HCT116 (cell line): ENCODE data around the gene MACROD1. TPM values are rescaled to one million over a fixed set of nuclear protein-coding genes. Genes with fewer than 3 reads are reported as not detected.

Experiments used
- ATAC-seq: fragments of 200-7000 bp; cut with Tn5 transposase; 2 replicates; pipeline ENCODE4 v1.9.1; 2020; ENCODE audit warnings: mild to moderate bottlenecking, moderate library complexity
- BruUV-seq: library from RNA; stranded (reverse); fragments of 400-500 nt; replicated peaks from 2 replicates; lab custom pipeline; 2021; lab: Mats Ljungman, UMichigan
- CTCF ChIA-PET: fragments of 300-600 bp; sonication (Branson Sonifier 250); formaldehyde crosslinking; loops from one replicate; lab custom pipeline; 2021; ENCODE audit warnings: antibody characterized with exemption; lab: Charles Lee
- POLR2A ChIA-PET: fragments of 300-600, 350-600 bp; sonication (Branson Sonifier 250); formaldehyde crosslinking; loops from one replicate; lab custom pipeline; 2021; ENCODE audit warnings: antibody characterized with exemption; lab: Charles Lee
- RAD21 ChIA-PET, 2 experiments: fragments of 300-600 bp; sonication (Branson Sonifier 250); formaldehyde crosslinking; loops; one replicate each; lab custom pipeline; 2023; ENCODE audit warnings: low total read pairs in 2 of 2; ENCODE audit not compliant: uncharacterized antibody in 2 of 2, unreplicated experiment in 2 of 2, low non-redundant PET in 1 of 2; lab: Charles Lee
- DNase-seq: peaks from one replicate; pipeline ENCODE4 v3.0.0-alpha.2; 2010; ENCODE audit warnings: low read depth, low spot score
- H2AFZ ChIP-seq: fragments of 200-600 bp; shearing (Covaris generic), sonication (generic); 2 replicates; pipeline ENCODE4 v1.6.1; 2017; ENCODE audit warnings: low read depth, mixed run types, mixed read lengths, antibody characterized with exemption, low read length; ENCODE audit not compliant: poor library complexity, severe bottlenecking
- H3K27ac ChIP-seq: 2 replicates; pipeline ENCODE4 v1.5.1; 2012; ENCODE audit warnings: low read depth, low read length
- H3K27me3 ChIP-seq: fragments of 200-600 bp; sonication (generic); 2 replicates; pipeline ENCODE4 v1.6.1; 2016; ENCODE audit warnings: mixed run types, low read length, mixed read lengths; ENCODE audit not compliant: insufficient read depth
- H3K36me3 ChIP-seq, 2 experiments: fragments of 200-500 bp in 1 of 2; fragments of 200-600 bp in 1 of 2; sonication (Bioruptor generic) in 1 of 2; sonication (generic) in 1 of 2; 2 replicates each; pipeline versions ENCODE4 v1.5.1 to v1.6.1; 2014 to 2016; ENCODE audit warnings: low read length in 2 of 2, inconsistent platforms in 1 of 2, mixed read lengths in 1 of 2, mixed run types in 1 of 2; ENCODE audit not compliant: insufficient read depth in 2 of 2, control insufficient read depth in 1 of 2
- H3K4me1 ChIP-seq, 2 experiments: fragments of 200-600 bp in 1 of 2; sonication (generic) in 1 of 2; 2 replicates each; pipeline versions ENCODE4 v1.5.1 to v1.6.1; 2012 to 2017; ENCODE audit warnings: low read length in 2 of 2, inconsistent platforms in 1 of 2, mild to moderate bottlenecking in 1 of 2, mixed read lengths in 1 of 2, mixed run types in 1 of 2, moderate library complexity in 1 of 2; ENCODE audit not compliant: insufficient read depth in 2 of 2, control insufficient read depth in 1 of 2
- H3K4me2 ChIP-seq: fragments of 200-600 bp; sonication (generic); 2 replicates; pipeline ENCODE4 v1.6.1; 2017; ENCODE audit warnings: mixed run types, low read length, mixed read lengths
- H3K4me3 ChIP-seq, 2 experiments: fragments of 200-600 bp in 1 of 2; sonication (generic) in 1 of 2; replicated peaks in 1 of 2; 2 replicates each; pipeline ENCODE4 v1.5.1; 2011 to 2016; ENCODE audit warnings: low read length in 2 of 2, control low read depth in 1 of 2, low read depth in 1 of 2, mild to moderate bottlenecking in 1 of 2, mixed read lengths in 1 of 2, mixed run types in 1 of 2
- H3K79me2 ChIP-seq: fragments of 200-600 bp; sonication (generic); 2 replicates; pipeline ENCODE4 v1.6.1; 2017; ENCODE audit warnings: mild to moderate bottlenecking, mixed run types, low read length, moderate library complexity, mixed read lengths; ENCODE audit not compliant: insufficient read depth
- H3K9ac ChIP-seq: fragments of 200-600 bp; sonication (generic); 2 replicates; pipeline ENCODE4 v1.6.1; 2016; ENCODE audit warnings: low read length, mixed read lengths
- H3K9me2 ChIP-seq: fragments of 200-600 bp; sonication (generic), shearing (Covaris generic); 2 replicates; pipeline ENCODE4 v1.6.1; 2017; ENCODE audit warnings: mixed run types, mild to moderate bottlenecking, moderate library complexity; ENCODE audit not compliant: insufficient read depth
- H3K9me3 ChIP-seq, 2 experiments: fragments of 200-500 bp in 1 of 2; fragments of 200-600 bp in 1 of 2; sonication (Bioruptor generic) in 1 of 2; sonication (generic) in 1 of 2; 2 replicates each; pipeline ENCODE4 v1.6.1; 2014 to 2017; ENCODE audit warnings: low read length in 2 of 2, mixed read lengths in 2 of 2, inconsistent platforms in 1 of 2, low read depth in 1 of 2, mild to moderate bottlenecking in 1 of 2, mixed run types in 1 of 2, moderate library complexity in 1 of 2; ENCODE audit not compliant: control insufficient read depth in 1 of 2, insufficient read depth in 1 of 2
- H4K20me1 ChIP-seq: fragments of 200-600 bp; sonication (generic), shearing (Covaris generic); 2 replicates; pipeline ENCODE4 v1.6.1; 2017; ENCODE audit warnings: mixed run types, mild to moderate bottlenecking, moderate library complexity; ENCODE audit not compliant: insufficient read depth
- CEBPB ChIP-seq: IDR thresholded peaks from 2 replicates; pipeline ENCODE4 v1.6.1; 2012; ENCODE audit warnings: low read depth
- ELF1 ChIP-seq: IDR thresholded peaks from 2 replicates; pipeline ENCODE4 v1.6.1; 2012; ENCODE audit warnings: low read depth, borderline replicate concordance
- EZH2 ChIP-seq: fragments of 200-600 bp; sonication (generic); IDR thresholded peaks from 2 replicates; pipeline ENCODE4 v1.6.1; 2017; ENCODE audit warnings: antibody characterized with exemption, mixed run types
- EZH2phosphoT487 ChIP-seq: fragments of 200-600 bp; IDR thresholded peaks from 2 replicates; pipeline ENCODE4 v1.6.1; 2018; ENCODE audit warnings: antibody characterized with exemption, borderline replicate concordance
- FOSL1 ChIP-seq: IDR thresholded peaks from 2 replicates; pipeline ENCODE4 v1.6.1; 2012; ENCODE audit warnings: low read depth
- JUND ChIP-seq: IDR thresholded peaks from 2 replicates; pipeline ENCODE4 v1.6.1; 2012
- POLR2A ChIP-seq: IDR thresholded peaks from 2 replicates; pipeline ENCODE4 v1.7.0; 2011; ENCODE audit warnings: borderline replicate concordance; ENCODE audit not compliant: insufficient read depth, insufficient read length; ENCODE audit errors: extremely low read depth
- TCF7L2 ChIP-seq: IDR thresholded peaks from 2 replicates; pipeline ENCODE4 v1.7.0; 2011; ENCODE audit warnings: borderline replicate concordance, inconsistent platforms; ENCODE audit not compliant: insufficient read depth, insufficient read length; ENCODE audit errors: extremely low read depth
- ZFX ChIP-seq: fragments of 450-650 bp; IDR thresholded peaks from 2 replicates; pipeline ENCODE4 v1.6.1; 2017
- ZNF274 ChIP-seq: fragments of 200-500 bp; sonication (Bioruptor generic); IDR thresholded peaks from 2 replicates; pipeline ENCODE4 v1.6.1; 2014; ENCODE audit warnings: mild to moderate bottlenecking, low read depth, low read length, inconsistent platforms
- intact Hi-C: fragments of 100-400 bp; cut with micrococcal nuclease; formaldehyde crosslinking; loops from 2 replicates; pipeline ENCODE4 v1.10.0; 2022
- total RNA-seq: library from RNA; stranded (reverse); gene quantifications from one replicate; pipeline ENCODE4 v1.2.1, GENCODE V29; 2021; ENCODE audit not compliant: unreplicated experiment
- TF ChIP-seq, protein P1 (sequence below), 3 experiments: fragments of 200-600 bp in 1 of 3; sonication (generic) in 1 of 3; IDR thresholded peaks in 2 of 3; conservative IDR thresholded peaks in 1 of 3; 2 replicates each; pipeline ENCODE4 v1.5.1; 2012 to 2017; ENCODE audit warnings: low read depth in 2 of 3, low read length in 2 of 3, antibody characterized with exemption in 1 of 3, borderline replicate concordance in 1 of 3, control low read depth in 1 of 3, mild to moderate bottlenecking in 1 of 3, mixed read lengths in 1 of 3, mixed run types in 1 of 3, moderate library complexity in 1 of 3; ENCODE audit not compliant: insufficient read depth in 1 of 3

Gene MACROD1
- total RNA-seq, 1 experiment from 2014 or later, result 61.1 TPM

DNA sequence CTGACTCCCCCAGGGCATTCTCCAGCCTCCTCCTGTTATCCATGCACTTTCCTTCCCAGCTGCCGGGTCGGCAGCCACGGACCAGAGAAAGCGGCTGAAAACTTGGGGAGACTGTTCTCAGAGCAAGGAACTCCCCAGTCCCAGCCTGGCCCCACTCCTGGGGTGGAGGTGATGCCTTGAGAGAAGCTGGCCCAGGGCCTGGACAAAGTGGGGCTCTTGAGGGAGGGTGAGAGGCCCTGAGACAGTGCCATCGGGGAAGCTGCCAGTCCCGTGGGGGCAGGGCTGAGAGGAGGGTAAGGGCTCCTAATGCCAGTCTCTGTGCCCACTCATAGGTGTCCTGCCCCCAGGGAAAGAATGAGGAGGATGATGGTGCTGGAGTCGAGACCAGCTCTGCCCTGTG is 76.4 kb downstream of the MACROD1 start:
- Histone ChIP-seq H3K9ac (no peak overlapping the region), H3K9me2 (no peaks in the 10 kb centered on the region), H3K79me2 (no peaks in the 10 kb centered on the region), H3K36me3 (no peaks in the 10 kb centered on the region), H3K27ac (no peak overlapping the region), H3K27me3 (no peaks in the 10 kb centered on the region), H3K4me2 (no peak overlapping the region), H3K9me3 (no peaks in the 10 kb centered on the region), H4K20me1 (no peaks in the 10 kb centered on the region; the same call in 1 of the 2 replicates), H2AFZ (no peak overlapping the region), H3K4me3 (no peak overlapping the region), H3K4me1 (peaks cover 13 to 14% of the 10 kb centered on the region in 2 experiments)
- no peak for ATAC-seq
- no peak for TF ChIP-seq JUND
- TF ChIP-seq FOSL1, result no peak
- no peak for TF ChIP-seq ZNF274
- TF ChIP-seq EZH2, result no peak
- TF ChIP-seq EZH2phosphoT487, result no peak
- no peak for TF ChIP-seq ZFX
- no peak for TF ChIP-seq TCF7L2
- TF ChIP-seq CEBPB, result no peak
- TF ChIP-seq ELF1, result no peak
- TF ChIP-seq, protein P1, sequence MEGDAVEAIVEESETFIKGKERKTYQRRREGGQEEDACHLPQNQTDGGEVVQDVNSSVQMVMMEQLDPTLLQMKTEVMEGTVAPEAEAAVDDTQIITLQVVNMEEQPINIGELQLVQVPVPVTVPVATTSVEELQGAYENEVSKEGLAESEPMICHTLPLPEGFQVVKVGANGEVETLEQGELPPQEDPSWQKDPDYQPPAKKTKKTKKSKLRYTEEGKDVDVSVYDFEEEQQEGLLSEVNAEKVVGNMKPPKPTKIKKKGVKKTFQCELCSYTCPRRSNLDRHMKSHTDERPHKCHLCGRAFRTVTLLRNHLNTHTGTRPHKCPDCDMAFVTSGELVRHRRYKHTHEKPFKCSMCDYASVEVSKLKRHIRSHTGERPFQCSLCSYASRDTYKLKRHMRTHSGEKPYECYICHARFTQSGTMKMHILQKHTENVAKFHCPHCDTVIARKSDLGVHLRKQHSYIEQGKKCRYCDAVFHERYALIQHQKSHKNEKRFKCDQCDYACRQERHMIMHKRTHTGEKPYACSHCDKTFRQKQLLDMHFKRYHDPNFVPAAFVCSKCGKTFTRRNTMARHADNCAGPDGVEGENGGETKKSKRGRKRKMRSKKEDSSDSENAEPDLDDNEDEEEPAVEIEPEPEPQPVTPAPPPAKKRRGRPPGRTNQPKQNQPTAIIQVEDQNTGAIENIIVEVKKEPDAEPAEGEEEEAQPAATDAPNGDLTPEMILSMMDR (IDR thresholded peaks at IDR 0.05 in 2 of 3, conservative IDR thresholded peaks at IDR 0.05 in 1 of 3; ENCODE audit: borderline replicate concordance in 1 of 3, insufficient read depth in 1 of 3, low read depth in 2 of 3, low read length in 2 of 3), result no peak
- TF ChIP-seq POLR2A, result no peak
- CTCF ChIA-PET, result no interaction called here
- DNase-seq, result no peak
- no TSS peak for BruUV-seq
- POLR2A ChIA-PET, result no interaction called here
- intact Hi-C loops, result loop anchor here (2.0 kb wide), 1 partner anchor 59 kb away; no protein-coding TSS in a partner anchor
- RAD21 ChIA-PET, result no interaction called here
